AG10803 (cell line): Measurements from ENCODE around the gene KCNJ3.
"Not testable (repeated sequence)": the region's sequence is repeated elsewhere in the genome, so short reads cannot be mapped to it uniquely, and the experiment has no call there.

Experiments
- DNase-seq: peaks from one replicate; pipeline ENCODE4 v3.0.0; 2010; ENCODE audit warnings: low read depth
- H3K4me3 ChIP-seq: 2 replicates; pipeline ENCODE4 v1.5.1; 2011; ENCODE audit warnings: mild to moderate bottlenecking, low read length, control low read depth
- CTCF ChIP-seq: conservative IDR thresholded peaks from 2 replicates; pipeline ENCODE4 v1.5.1; 2011; ENCODE audit warnings: mild to moderate bottlenecking, low read length, control low read depth, inconsistent platforms

The KCNJ3 gene

GRCh38 chr2:154850532-154850931 is 152.0 kb downstream of the KCNJ3 start:
- TF ChIP-seq CTCF: no peak
- no peak overlapping the region for H3K4me3 ChIP-seq
- no peak for DNase-seq

GRCh38 chr2:154855138-154855537 is 156.6 kb downstream of the KCNJ3 start:
- H3K4me3 ChIP-seq: no peak overlapping the region
- no peak for DNase-seq
- no peak for TF ChIP-seq CTCF

GRCh38 chr2:154867151-154867550 is 168.7 kb downstream of the KCNJ3 start:
- not testable (repeated sequence) for DNase-seq, H3K4me3 ChIP-seq

- TF ChIP-seq CTCF: no peak
- no peak overlapping the region for H3K4me3 ChIP-seq
- no peak for DNase-seq
Observed at GRCh38 chr2:154875999-154876398, 177.5 kb downstream of the KCNJ3 start.

- no peak for DNase-seq
- TF ChIP-seq CTCF: no peak
- no peak overlapping the region for H3K4me3 ChIP-seq
Observed at GRCh38 chr2:154882725-154883124, 184.2 kb downstream of the KCNJ3 start.

- no peak overlapping the region for H3K4me3 ChIP-seq
- TF ChIP-seq CTCF: no peak
- DNase-seq: no peak
Observed at GRCh38 chr2:154886316-154886715, 187.8 kb downstream of the KCNJ3 start.

- TF ChIP-seq CTCF: no peak
- H3K4me3 ChIP-seq: no peak overlapping the region
- DNase-seq: no peak
Observed at GRCh38 chr2:154898269-154898668, 199.8 kb downstream of the KCNJ3 start.

GRCh38 chr2:154901063-154901462 is 202.6 kb downstream of the KCNJ3 start:
- no peak for TF ChIP-seq CTCF
- DNase-seq: no peak

More at GRCh38 chr2:154901063-154901462, 202.6 kb downstream of the KCNJ3 start:
- no peak overlapping the region for H3K4me3 ChIP-seq
